K562 (cell line): ENCODE results near the gene POC5. TPM values are rescaled to one million over a fixed set of nuclear protein-coding genes. Genes with fewer than 3 reads are reported as not detected.

Source experiments
- CBX5 ChIP-seq: IDR thresholded peaks from 2 replicates; pipeline ENCODE4 v1.6.1; 2014; ENCODE audit warnings: low read depth, borderline replicate concordance
- DIDO1 ChIP-seq: fragments of 450-650 bp; IDR thresholded peaks from 2 replicates; pipeline ENCODE4 v1.6.1; 2016; ENCODE audit warnings: low read depth, missing biosample characterization, missing genetic modification characterization
- GABPA ChIP-seq: fragments of 200-800 bp; sonication (Bioruptor generic); conservative IDR thresholded peaks from 2 replicates; pipeline ENCODE4 v1.6.1; 2016; ENCODE audit warnings: low read depth, missing genetic modification characterization, missing compliant biosample characterization
- GABPB2 ChIP-seq: fragments of 250-450 bp; sonication (Bioruptor Pico); conservative IDR thresholded peaks from 2 replicates; pipeline ENCODE4 v1.5.1; 2021; ENCODE audit warnings: mild to moderate bottlenecking
- GATAD2B ChIP-seq: fragments of 450-650 bp; IDR thresholded peaks from 2 replicates; pipeline ENCODE4 v1.6.1; 2017; ENCODE audit warnings: mild to moderate bottlenecking, borderline replicate concordance
- ILF3 ChIP-seq: fragments of 450-650 bp; IDR thresholded peaks from 2 replicates; pipeline ENCODE4 v1.6.1; 2018; ENCODE audit warnings: antibody characterized with exemption, mild to moderate bottlenecking, moderate library complexity, borderline replicate concordance
- IRF9 ChIP-seq: fragments of 450-650 bp; IDR thresholded peaks from 2 replicates; pipeline ENCODE4 v1.6.1; 2016; ENCODE audit warnings: missing biosample characterization, missing genetic modification characterization
- MTA2 ChIP-seq: fragments of 450-650 bp; IDR thresholded peaks from 2 replicates; pipeline ENCODE4 v1.6.1; 2016; ENCODE audit warnings: low read depth
- MTF1 ChIP-seq: fragments of 250-450 bp; sonication (Bioruptor Pico); IDR thresholded peaks from 2 replicates; pipeline ENCODE4 v1.9.0; 2021; ENCODE audit warnings: moderate library complexity, mild to moderate bottlenecking, inconsistent platforms, borderline replicate concordance
- NKRF ChIP-seq: fragments of 450-650 bp; IDR thresholded peaks from 2 replicates; pipeline ENCODE4 v1.6.1; 2016; ENCODE audit warnings: borderline replicate concordance
- PHF21A ChIP-seq: fragments of 450-650 bp; IDR thresholded peaks from 2 replicates; pipeline ENCODE4 v1.6.1; 2017; ENCODE audit warnings: low read depth, borderline replicate concordance
- RFX7 ChIP-seq: fragments of 250-450 bp; sonication (Bioruptor Pico); IDR thresholded peaks from 2 replicates; pipeline ENCODE4 v1.5.1; 2021; ENCODE audit warnings: mild to moderate bottlenecking
- SNRNP70 ChIP-seq: fragments of 200-400 bp; formaldehyde crosslinking; optimal IDR thresholded peaks from 2 replicates; pipeline ENCODE3; 2017; ENCODE audit warnings: low read depth, low read length
- SP1 ChIP-seq: sonication (generic); formaldehyde crosslinking; IDR thresholded peaks from 2 replicates; pipeline ENCODE4 v1.8.1; 2022; ENCODE audit warnings: mild to moderate bottlenecking, missing genetic modification reagents
- SP2 ChIP-seq: IDR thresholded peaks from 2 replicates; pipeline ENCODE4 v1.6.1; 2011; ENCODE audit warnings: mild to moderate bottlenecking, low read depth, low read length, moderate library complexity; ENCODE audit not compliant: poor library complexity, severe bottlenecking; ENCODE audit errors: extremely low read depth
- TEAD1 ChIP-seq, 2 experiments: fragments of 450-650 bp in 1 of 2; sonication (generic) in 1 of 2; formaldehyde crosslinking; IDR thresholded peaks; 2 replicates each; pipeline versions ENCODE4 v1.4.0 to v1.8.0; 2020 to 2022; ENCODE audit warnings: mild to moderate bottlenecking in 2 of 2, missing genetic modification reagents in 1 of 2
- THRAP3 ChIP-seq: fragments of 450-650 bp; IDR thresholded peaks from 2 replicates; pipeline ENCODE4 v1.6.1; 2016; ENCODE audit warnings: mild to moderate bottlenecking, inconsistent platforms, borderline replicate concordance
- ZBTB26 ChIP-seq: fragments of 450-650 bp; formaldehyde crosslinking; IDR thresholded peaks from 2 replicates; pipeline ENCODE4 v1.4.0; 2022; ENCODE audit warnings: missing genetic modification characterization
- ZNF140 ChIP-seq: fragments of 250-450 bp; sonication (Bioruptor Pico); IDR thresholded peaks from 2 replicates; pipeline ENCODE4 v1.8.0; 2021; ENCODE audit warnings: moderate library complexity, mild to moderate bottlenecking, inconsistent platforms
- ZNF280A ChIP-seq: fragments of 450-650 bp; IDR thresholded peaks from 2 replicates; pipeline ENCODE4 v1.6.1; 2018; ENCODE audit warnings: mild to moderate bottlenecking, low read depth; ENCODE audit not compliant: partially characterized antibody
- ZNF644 ChIP-seq: fragments of 200-800 bp; sonication (Bioruptor generic); IDR thresholded peaks from 2 replicates; pipeline ENCODE4 v1.6.1; 2016; ENCODE audit warnings: low read depth, missing genetic modification characterization, missing compliant biosample characterization
- ZNF766 ChIP-seq: fragments of 200-800 bp; sonication (Bioruptor generic); conservative IDR thresholded peaks from 2 replicates; pipeline ENCODE4 v1.6.1; 2016; ENCODE audit warnings: missing genetic modification characterization, missing compliant biosample characterization
- ZSCAN32 ChIP-seq: fragments of 450-650 bp; formaldehyde crosslinking; IDR thresholded peaks from 2 replicates; pipeline ENCODE4 v1.4.0; 2020; ENCODE audit warnings: mild to moderate bottlenecking, moderate library complexity
- polyA plus RNA-seq, 8 experiments: library from polyadenylated mRNA; depleted of rRNA in 4 of 8; stranded (reverse) in 5 of 8; unstranded in 3 of 8; fragments of >200 nt; fragmentation: Nextera tagmentation in 2 of 8; fragmentation: Illumina TruSeq in 1 of 8; extraction: Ambion mirVana in 2 of 8; extraction: Trizol in 1 of 8; gene quantifications; 2 replicates each; pipeline versions ENCODE4 v1.2.1 to v1.2.3, GENCODE V29; 2011 to 2014; ENCODE audit warnings: inconsistent platforms in 1 of 8, missing spikeins in 1 of 8
- total RNA-seq, 7 experiments: library from RNA; depleted of rRNA in 6 of 7; stranded (reverse); fragments of >200 nt in 6 of 7; fragmentation: Illumina TruSeq in 2 of 7; extraction: Trizol in 2 of 7; gene quantifications; 2 replicates each; pipeline versions ENCODE4 v1.2.1 to v1.2.3, GENCODE V29; 2011 to 2021; ENCODE audit warnings: low replicate concordance in 1 of 7

POC5 gene
- total and polyA plus RNA-seq, 9 of the 15 experiments (the other 6 are each of a cell fraction or from before 2014, with no cell fraction given) = 14.5 to 38.2 (median 27.0) TPM

GRCh38 chr5:75668977-75669689 is 48.1 kb downstream of the POC5 start (continued):
- TF ChIP-seq MTF1 (CRISPR knock-in tag) (no peak), ZBTB26 (CRISPR knock-in tag) (no peak), SP1 (CRISPR knock-in tag) (no peak), ILF3 (no peak), SP2 (no peak), ZSCAN32 (CRISPR knock-in tag) (no peak), SNRNP70 (no peak), GABPB2 (CRISPR knock-in tag) (no peak), MTA2 (no peak), GABPA (tag) (peak; percentile 78), GATAD2B (no peak), RFX7 (CRISPR knock-in tag) (no peak), NKRF (no peak), ZNF140 (no peak), ZNF766 (CRISPR knock-in tag) (no peak), DIDO1 (no peak; the same call in 1 of the 2 replicates), IRF9 (no peak), ZNF644 (tag) (no peak), ZNF280A (no peak), CBX5 (no peak), THRAP3 (no peak), TEAD1 (CRISPR knock-in tag; IDR thresholded peaks at IDR 0.05) (0 out of 4 replicates have a peak, but pooled peaks of 1 of the 2 experiments have one; percentile 24), PHF21A (no peak)
